22Rv1 (cell line): ENCODE measurements around the gene PBX2.
"Not testable (repeated sequence)": the region's sequence is repeated elsewhere in the genome, so short reads cannot be mapped to it uniquely, and the experiment has no call there.

ENCODE experiments used
- H3K27ac ChIP-seq: fragments of 450-650 bp; 2 replicates; pipeline ENCODE4 v1.5.1; 2017
- ZFX ChIP-seq: fragments of 450-650 bp; IDR thresholded peaks from 2 replicates; pipeline ENCODE4 v1.6.1; 2017; ENCODE audit warnings: antibody characterized with exemption, borderline replicate concordance
- TF ChIP-seq, protein P1 (sequence below): fragments of 450-650 bp; IDR thresholded peaks from 2 replicates; pipeline ENCODE4 v1.5.1; 2017; ENCODE audit warnings: mild to moderate bottlenecking

PBX2 gene

GRCh38 chr6:32213649-32214048 is 23.6 kb upstream of the PBX2 start:
- TF ChIP-seq ZFX, result no peak
- TF ChIP-seq, protein P1, sequence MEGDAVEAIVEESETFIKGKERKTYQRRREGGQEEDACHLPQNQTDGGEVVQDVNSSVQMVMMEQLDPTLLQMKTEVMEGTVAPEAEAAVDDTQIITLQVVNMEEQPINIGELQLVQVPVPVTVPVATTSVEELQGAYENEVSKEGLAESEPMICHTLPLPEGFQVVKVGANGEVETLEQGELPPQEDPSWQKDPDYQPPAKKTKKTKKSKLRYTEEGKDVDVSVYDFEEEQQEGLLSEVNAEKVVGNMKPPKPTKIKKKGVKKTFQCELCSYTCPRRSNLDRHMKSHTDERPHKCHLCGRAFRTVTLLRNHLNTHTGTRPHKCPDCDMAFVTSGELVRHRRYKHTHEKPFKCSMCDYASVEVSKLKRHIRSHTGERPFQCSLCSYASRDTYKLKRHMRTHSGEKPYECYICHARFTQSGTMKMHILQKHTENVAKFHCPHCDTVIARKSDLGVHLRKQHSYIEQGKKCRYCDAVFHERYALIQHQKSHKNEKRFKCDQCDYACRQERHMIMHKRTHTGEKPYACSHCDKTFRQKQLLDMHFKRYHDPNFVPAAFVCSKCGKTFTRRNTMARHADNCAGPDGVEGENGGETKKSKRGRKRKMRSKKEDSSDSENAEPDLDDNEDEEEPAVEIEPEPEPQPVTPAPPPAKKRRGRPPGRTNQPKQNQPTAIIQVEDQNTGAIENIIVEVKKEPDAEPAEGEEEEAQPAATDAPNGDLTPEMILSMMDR, result no peak
- no peak overlapping the region for H3K27ac ChIP-seq

DNA sequence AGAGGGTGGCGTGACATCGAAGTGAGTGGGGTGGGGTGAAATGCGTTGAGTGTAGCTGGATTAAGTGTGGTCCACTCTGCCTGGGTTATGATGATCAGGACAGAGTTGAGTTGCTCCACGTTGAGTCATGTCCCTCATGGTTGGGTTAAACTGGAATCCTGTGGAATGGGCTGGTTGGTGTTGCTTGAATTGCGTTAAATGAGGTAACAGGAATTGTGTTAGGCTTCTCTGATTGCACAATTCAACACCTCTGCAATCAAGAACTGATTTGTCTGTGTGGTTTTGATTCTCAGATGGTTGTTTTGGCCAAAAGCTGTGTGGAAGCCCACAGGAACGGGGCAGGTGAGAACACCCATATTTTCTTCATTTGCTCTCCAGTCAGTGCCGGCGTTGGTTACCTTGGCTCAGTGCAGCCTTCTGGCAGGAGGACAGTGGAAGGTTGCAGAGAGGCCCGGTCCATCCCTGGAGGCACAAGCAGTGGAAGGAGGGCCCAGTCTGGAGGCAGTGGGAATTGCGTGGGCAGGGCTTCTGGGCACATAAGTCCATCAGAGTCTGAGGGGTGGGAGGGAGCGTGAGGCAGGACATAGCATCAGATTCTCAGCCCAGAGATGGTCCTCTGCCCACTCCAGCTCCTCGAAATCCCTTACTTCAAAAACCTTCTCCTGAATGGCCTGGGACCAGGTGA is 22.2 kb upstream of the PBX2 start:
- TF ChIP-seq ZFX, result no peak
- TF ChIP-seq, protein P1, result no peak
- H3K27ac ChIP-seq, result no peak overlapping the region

GRCh38 chr6:32211432-32211831 is 21.4 kb upstream of the PBX2 start:
- H3K27ac ChIP-seq, result not testable (repeated sequence)

DNA sequence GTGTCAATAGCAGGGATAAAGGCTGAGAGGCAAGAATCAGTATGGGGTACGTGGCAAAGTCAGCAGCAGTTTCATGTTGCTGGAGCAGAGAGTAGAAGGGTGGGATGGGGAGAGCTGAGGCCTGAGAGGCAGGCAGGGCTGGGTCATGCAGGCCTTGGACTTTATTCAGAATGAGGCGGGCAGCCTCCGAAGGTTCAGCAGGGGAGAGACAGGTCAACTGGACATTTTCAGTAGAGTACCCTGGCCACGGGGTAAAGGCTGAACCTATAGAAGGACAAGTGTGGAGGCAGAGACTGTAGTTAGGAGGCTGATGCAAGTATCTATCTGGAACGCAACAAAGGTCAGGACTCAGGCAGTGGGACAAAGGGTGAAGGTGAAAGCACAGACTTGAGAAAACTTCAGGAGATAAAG is 20.2 kb upstream of the PBX2 start:
- no peak for TF ChIP-seq ZFX
- TF ChIP-seq, protein P1, result no peak
- no peak overlapping the region for H3K27ac ChIP-seq

DNA sequence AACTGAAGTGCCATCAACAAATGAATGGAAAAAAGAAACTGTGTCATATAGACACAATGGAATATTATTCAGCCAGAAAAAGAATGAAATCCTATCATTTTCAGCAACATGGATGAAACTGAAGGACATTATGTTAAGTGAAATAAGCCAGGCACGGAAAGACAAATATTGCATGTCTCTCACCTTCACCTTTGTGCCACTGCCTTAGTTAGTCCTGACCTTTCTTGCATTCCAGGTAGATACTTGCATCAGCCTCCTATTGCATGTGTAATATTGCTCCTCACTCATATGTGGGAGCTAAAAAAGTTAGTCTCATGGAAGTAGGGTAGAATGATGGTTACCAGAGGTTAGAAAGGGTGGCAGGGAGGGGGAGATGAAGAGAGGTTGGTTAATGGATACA is 19.0 kb upstream of the PBX2 start:
- no peak overlapping the region for H3K27ac ChIP-seq
- TF ChIP-seq, protein P1, result no peak
- TF ChIP-seq ZFX, result no peak

DNA sequence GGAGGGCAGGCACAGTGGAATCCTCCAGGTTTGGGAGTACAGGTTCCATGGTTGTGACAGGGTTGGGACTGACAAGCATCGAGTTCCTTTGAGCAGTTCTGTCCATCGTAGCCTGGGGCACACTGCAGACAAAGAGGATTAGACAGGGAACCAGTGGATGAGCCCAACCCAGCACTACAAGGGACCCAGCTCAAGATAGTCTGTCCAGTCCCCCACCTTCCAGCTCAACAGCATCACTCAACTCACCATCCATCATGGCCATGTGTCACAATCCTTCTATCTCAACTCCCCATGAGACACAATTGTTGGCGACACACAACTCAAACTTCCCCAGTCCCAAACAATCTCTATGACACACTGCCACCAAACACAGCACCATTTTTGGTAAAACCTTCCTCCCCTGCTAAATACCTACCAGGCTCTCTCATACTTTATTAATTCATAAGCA is 14.3 kb upstream of the PBX2 start:
- TF ChIP-seq, protein P1, result no peak
- TF ChIP-seq ZFX, result no peak
- no peak overlapping the region for H3K27ac ChIP-seq

- no peak overlapping the region for H3K27ac ChIP-seq
- TF ChIP-seq ZFX, result no peak
Observed at GRCh38 chr6:32203426-32204267, 13.6 kb upstream of the PBX2 start.

DNA sequence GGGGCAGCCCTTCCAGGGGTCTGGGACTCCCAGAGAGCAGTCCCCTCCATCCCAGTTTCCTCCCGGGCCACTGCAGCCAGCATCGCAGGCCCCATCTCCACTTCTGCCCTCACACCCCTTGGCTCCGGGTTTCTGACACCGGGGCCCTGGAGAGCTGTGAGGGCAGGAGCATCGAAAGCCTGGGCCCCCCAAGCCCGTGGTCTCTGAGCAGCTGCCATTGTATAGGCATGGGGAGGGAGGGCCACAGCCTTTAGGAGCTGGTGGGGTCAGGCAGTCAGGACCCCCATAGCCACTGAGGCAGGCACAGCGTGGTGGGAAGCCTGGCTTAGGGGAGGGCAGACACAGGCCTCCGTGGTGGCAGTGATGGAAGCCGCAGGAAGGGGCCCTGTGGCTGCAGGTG is 12.2 kb upstream of the PBX2 start:
- no peak overlapping the region for H3K27ac ChIP-seq
- TF ChIP-seq, protein P1, result no peak
- TF ChIP-seq ZFX, result no peak
